Measurements from ENCODE around the gene NUDT2. TPM values are rescaled to one million over a fixed set of nuclear protein-coding genes. Genes with fewer than 3 reads are reported as not detected.

NUDT2 gene
- total RNA-seq, 1 donor from 2014 or later: 7.2 TPM

DNA sequence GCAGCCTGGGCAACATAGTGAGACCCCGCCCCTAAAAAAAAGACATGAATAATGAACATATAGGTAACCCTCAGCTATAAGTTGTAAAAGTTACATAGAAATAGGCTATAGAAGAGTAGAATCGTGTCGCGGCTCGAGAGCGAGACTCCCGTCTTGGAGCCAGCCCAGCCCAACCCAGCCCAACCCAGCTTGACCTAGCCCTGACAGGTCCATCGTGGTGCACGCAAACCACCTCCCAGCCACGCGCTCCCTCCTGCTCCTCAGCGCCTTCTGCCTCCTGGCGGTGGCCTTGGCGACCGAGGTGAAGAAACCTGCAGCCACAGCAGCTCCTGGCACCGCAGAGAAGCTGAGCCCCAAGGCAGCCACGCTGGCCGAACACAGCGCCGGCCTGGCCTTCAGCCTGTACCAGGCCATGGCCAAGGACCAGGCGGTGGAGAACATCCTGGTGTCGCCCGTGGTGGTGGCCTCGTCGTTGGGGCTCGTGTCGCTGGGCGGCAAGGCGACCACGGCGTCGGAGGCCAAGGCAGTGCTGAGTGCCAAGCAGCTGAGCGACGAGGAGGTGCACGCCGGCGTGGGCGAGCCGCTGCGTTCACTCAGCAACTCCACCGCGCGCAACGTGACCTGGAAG lies 11.1 kb upstream of the NUDT2 start:
- no peaks in the 10 kb centered on the region for H3K4me1 Mint-ChIP-seq (ENCODE audit: low read depth, unreplicated experiment)
- no peak overlapping the region for H3K27ac Mint-ChIP-seq (ENCODE audit: unreplicated experiment)
- TF ChIP-seq, protein P1, sequence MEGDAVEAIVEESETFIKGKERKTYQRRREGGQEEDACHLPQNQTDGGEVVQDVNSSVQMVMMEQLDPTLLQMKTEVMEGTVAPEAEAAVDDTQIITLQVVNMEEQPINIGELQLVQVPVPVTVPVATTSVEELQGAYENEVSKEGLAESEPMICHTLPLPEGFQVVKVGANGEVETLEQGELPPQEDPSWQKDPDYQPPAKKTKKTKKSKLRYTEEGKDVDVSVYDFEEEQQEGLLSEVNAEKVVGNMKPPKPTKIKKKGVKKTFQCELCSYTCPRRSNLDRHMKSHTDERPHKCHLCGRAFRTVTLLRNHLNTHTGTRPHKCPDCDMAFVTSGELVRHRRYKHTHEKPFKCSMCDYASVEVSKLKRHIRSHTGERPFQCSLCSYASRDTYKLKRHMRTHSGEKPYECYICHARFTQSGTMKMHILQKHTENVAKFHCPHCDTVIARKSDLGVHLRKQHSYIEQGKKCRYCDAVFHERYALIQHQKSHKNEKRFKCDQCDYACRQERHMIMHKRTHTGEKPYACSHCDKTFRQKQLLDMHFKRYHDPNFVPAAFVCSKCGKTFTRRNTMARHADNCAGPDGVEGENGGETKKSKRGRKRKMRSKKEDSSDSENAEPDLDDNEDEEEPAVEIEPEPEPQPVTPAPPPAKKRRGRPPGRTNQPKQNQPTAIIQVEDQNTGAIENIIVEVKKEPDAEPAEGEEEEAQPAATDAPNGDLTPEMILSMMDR (IDR thresholded peaks at IDR 0.05; ENCODE audit: partially characterized antibody, unreplicated experiment): no peak
- no peaks in the 10 kb centered on the region for H3K36me3 Mint-ChIP-seq (ENCODE audit: unreplicated experiment)
- no peak overlapping the region for H3K4me3 Mint-ChIP-seq (ENCODE audit: unreplicated experiment)
- no peak for DNase-seq
- H3K27me3 Mint-ChIP-seq (ENCODE audit: unreplicated experiment): no peaks in the 10 kb centered on the region
- H3K9me3 Mint-ChIP-seq (ENCODE audit: unreplicated experiment): peaks cover 2% of the 10 kb centered on the region

DNA sequence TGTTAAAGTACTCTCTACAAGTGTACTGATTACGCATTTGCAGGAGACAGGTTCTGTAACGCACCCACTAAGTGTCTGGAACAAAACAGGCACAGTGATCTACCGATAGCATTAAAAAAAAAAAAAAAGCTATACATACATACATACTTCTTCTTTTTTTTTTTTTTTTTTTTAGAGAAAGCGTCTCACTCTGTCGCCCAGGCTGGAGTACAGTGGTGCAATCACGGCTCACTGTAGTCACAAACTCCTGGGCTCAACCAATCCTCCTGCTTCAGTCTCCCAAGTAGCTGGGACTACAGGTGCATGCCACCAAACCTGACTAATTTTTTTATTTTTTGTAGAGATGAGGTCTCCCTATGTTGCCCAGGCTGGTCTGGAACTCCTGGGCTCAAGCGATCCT lies 7.9 kb upstream of the NUDT2 start:
- Mint-ChIP-seq H3K27me3 (ENCODE audit: unreplicated experiment) (peaks cover 3% of the 10 kb centered on the region), H3K4me1 (ENCODE audit: low read depth, unreplicated experiment) (no peaks in the 10 kb centered on the region), H3K9me3 (ENCODE audit: unreplicated experiment) (peaks cover 4% of the 10 kb centered on the region), H3K27ac (ENCODE audit: unreplicated experiment) (no peak overlapping the region), H3K4me3 (ENCODE audit: unreplicated experiment) (no peak overlapping the region), H3K36me3 (ENCODE audit: unreplicated experiment) (no peaks in the 10 kb centered on the region)
- TF ChIP-seq, protein P1 (IDR thresholded peaks at IDR 0.05; ENCODE audit: partially characterized antibody, unreplicated experiment): no peak
- DNase-seq: no peak

DNA sequence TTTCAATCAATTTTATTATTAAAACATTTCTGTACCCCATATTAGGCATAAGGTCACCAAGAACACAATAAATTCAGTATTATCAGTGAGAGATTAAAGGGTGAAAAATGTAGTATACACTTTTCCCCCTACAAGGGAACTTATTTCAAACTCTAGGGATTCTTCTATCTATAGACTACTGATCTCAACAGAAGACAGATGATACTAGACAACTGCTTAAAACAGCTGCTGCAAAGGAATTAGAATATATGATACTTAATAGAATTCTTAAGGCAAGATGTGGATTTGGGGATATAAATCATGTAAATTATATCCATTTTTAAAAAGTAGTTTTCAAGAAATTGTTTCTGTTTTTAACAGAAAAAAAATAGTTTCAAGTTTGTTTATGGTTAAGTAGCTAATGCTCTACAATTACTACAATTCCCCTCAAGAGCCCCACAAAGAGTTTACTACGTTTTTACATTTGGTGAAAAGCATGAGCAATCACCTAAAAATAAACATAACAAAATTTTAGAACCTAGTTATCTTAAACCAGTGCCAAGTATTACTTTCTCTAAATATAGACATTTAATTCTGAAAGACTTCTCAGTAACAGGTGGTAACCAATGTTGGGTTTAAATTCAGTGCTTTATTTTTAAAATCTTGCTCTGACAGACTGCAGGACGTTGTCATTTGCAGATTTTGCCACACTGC lies 6.3 kb upstream of the NUDT2 start:
- TF ChIP-seq, protein P1 (IDR thresholded peaks at IDR 0.05; ENCODE audit: partially characterized antibody, unreplicated experiment): no peak
- H3K4me1 Mint-ChIP-seq (ENCODE audit: low read depth, unreplicated experiment): no peaks in the 10 kb centered on the region
- no peak for DNase-seq
- peaks cover 3% of the 10 kb centered on the region for H3K27me3 Mint-ChIP-seq (ENCODE audit: unreplicated experiment)
- no peaks in the 10 kb centered on the region for H3K36me3 Mint-ChIP-seq (ENCODE audit: unreplicated experiment)
- H3K27ac Mint-ChIP-seq (ENCODE audit: unreplicated experiment): no peak overlapping the region
- H3K4me3 Mint-ChIP-seq (ENCODE audit: unreplicated experiment): no peak overlapping the region
- peaks cover 4% of the 10 kb centered on the region for H3K9me3 Mint-ChIP-seq (ENCODE audit: unreplicated experiment)

DNA sequence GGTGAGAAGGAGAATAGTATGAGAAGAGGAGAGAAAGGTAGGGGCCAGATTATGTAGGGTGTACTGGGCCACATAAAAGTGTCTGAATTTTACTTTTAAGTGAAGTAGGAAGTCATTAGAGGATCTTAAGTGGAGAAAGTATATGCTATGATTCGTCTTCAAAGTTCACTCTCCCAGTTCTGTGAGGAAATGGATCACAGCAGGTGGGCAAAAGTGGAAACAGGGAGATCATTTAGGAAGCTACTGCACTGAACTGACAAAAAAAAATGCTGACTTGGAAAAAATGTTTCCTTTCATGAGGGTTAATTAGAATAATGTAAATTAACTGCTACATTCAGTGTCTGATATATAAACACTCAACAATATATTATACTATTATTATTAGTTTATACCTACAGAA lies 2.7 kb upstream of the NUDT2 start:
- Mint-ChIP-seq H3K27me3 (ENCODE audit: unreplicated experiment) (peaks cover 3% of the 10 kb centered on the region), H3K27ac (ENCODE audit: unreplicated experiment) (no peak overlapping the region), H3K36me3 (ENCODE audit: unreplicated experiment) (no peaks in the 10 kb centered on the region), H3K4me1 (ENCODE audit: low read depth, unreplicated experiment) (no peaks in the 10 kb centered on the region), H3K4me3 (ENCODE audit: unreplicated experiment) (no peak overlapping the region), H3K9me3 (ENCODE audit: unreplicated experiment) (peaks cover 2% of the 10 kb centered on the region)
- DNase-seq: no peak
- TF ChIP-seq, protein P1 (IDR thresholded peaks at IDR 0.05; ENCODE audit: partially characterized antibody, unreplicated experiment): no peak

DNA sequence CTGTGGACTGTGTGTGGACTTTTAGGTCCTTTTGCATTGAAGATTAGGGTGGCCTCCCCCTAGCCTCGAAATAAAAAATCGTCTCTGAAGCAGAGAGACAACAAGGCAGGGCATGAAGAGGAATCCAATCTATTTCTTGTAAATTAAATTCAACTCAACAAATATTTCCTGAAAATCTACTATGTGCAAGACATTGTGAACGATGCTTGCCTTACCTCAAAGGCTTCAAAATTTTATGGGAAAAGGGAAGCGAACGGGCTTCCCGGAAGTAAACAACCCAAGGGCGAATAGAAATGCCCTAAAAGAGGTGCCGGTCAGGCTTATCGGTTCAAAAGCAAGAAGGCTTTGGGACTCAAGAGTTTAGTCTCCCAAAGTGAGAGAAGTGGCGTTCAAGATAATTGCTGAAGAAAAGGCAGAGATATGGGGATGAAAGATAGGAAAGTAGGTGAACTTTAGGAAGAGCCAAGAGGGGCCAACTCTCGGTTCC lies 826 bp upstream of the NUDT2 start:
- TF ChIP-seq, protein P1 (IDR thresholded peaks at IDR 0.05; ENCODE audit: partially characterized antibody, unreplicated experiment): no peak
- H3K36me3 Mint-ChIP-seq (ENCODE audit: unreplicated experiment): no peaks in the 10 kb centered on the region
- peak overlapping the region; percentile 17 for H3K27ac Mint-ChIP-seq (ENCODE audit: unreplicated experiment)
- H3K4me3 Mint-ChIP-seq (ENCODE audit: unreplicated experiment): peak overlapping the region; percentile 95
- peaks cover 3% of the 10 kb centered on the region for H3K27me3 Mint-ChIP-seq (ENCODE audit: unreplicated experiment)
- H3K9me3 Mint-ChIP-seq (ENCODE audit: unreplicated experiment): peaks cover 2% of the 10 kb centered on the region
- DNase-seq: no peak
- H3K4me1 Mint-ChIP-seq (ENCODE audit: low read depth, unreplicated experiment): peaks cover 12% of the 10 kb centered on the region
